Measurements from ENCODE around the gene ATP6AP1. TPM values are rescaled to one million over a fixed set of nuclear protein-coding genes. Genes with fewer than 3 reads are reported as not detected.

ATP6AP1 gene
- polyA plus RNA-seq, 1 donor (not counting 4 experiments of a cell fraction or from before 2014, with no cell fraction given) = 42.4 TPM

GRCh38 chrX:154470914-154471568, 42.6 kb downstream of the ATP6AP1 start:
- TF ChIP-seq, protein P1, sequence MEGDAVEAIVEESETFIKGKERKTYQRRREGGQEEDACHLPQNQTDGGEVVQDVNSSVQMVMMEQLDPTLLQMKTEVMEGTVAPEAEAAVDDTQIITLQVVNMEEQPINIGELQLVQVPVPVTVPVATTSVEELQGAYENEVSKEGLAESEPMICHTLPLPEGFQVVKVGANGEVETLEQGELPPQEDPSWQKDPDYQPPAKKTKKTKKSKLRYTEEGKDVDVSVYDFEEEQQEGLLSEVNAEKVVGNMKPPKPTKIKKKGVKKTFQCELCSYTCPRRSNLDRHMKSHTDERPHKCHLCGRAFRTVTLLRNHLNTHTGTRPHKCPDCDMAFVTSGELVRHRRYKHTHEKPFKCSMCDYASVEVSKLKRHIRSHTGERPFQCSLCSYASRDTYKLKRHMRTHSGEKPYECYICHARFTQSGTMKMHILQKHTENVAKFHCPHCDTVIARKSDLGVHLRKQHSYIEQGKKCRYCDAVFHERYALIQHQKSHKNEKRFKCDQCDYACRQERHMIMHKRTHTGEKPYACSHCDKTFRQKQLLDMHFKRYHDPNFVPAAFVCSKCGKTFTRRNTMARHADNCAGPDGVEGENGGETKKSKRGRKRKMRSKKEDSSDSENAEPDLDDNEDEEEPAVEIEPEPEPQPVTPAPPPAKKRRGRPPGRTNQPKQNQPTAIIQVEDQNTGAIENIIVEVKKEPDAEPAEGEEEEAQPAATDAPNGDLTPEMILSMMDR (optimal IDR thresholded peaks at IDR 0.05 in 1 of 3, IDR thresholded peaks at IDR 0.05 in 1 of 3, conservative IDR thresholded peaks at IDR 0.05 in 1 of 3; ENCODE audit: extremely low read depth in 1 of 3, insufficient read depth in 2 of 3, low read length in 3 of 3) = no peak
- no peak for TF ChIP-seq EZH2 (IDR thresholded peaks at IDR 0.05; ENCODE audit: low read length)
- no peak for FAIRE-seq
- dilution Hi-C loops (cut with MboI; ENCODE audit: extremely low pct_ligation_motif_present, low sequenced_read_pairs) = no loop called here

DNA sequence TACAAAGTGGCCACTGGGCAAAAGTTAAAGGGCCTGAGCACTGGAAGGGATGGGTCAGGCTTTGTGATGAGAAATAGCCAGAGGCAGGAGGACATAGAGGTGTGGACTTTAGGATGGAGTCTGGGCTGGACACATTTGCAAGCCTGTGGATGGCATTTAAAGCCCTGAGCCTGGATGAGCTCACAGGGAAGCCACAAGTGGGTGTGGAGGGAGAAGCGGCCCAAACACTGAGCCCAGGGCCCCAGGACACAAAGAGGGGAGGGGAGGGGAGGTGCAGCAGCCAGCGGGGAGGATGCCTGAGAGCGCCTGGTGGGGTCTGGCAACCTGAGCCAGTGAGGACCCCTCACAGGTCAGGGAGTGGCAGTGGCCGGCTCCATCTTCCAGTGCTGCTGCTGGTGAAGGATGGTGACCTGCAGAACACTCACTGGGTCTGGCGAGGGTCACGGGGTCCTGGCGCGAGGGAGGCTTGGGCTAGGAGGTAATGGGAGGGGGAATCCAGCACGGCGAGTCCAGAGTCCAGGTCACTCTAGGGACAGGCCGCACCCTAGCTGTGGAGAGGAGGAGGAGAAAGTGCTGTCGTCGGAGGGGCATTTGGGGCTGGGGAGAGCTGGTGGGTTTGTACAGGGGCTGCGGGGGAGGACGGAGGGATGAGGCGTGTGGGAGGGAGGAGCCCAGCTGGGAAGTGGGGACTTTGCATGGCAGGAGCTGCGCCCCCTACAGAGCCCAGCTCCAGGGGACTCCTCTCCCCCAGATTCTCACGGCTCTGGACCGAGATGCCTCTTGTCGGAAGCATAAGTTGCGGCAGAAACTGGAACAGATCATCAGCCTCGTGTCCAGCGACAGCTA, 43.6 kb downstream of the ATP6AP1 start:
- Histone ChIP-seq H2AFZ (ENCODE audit: control insufficient read depth, low read length) (no peak overlapping the region), H3K36me3 (ENCODE audit: control insufficient read depth in 2 of 2, extremely low read depth in 1 of 2, insufficient read depth in 2 of 2, low read length in 2 of 2) (peaks cover 0 to 5% of the 10 kb centered on the region in 2 experiments), H4K20me1 (ENCODE audit: control insufficient read depth, extremely low read depth, insufficient read depth, low read length) (no peaks in the 10 kb centered on the region), H3K27me3 (ENCODE audit: control insufficient read depth, extremely low read depth, insufficient read depth, low read length) (no peaks in the 10 kb centered on the region), H3K9me3 (ENCODE audit: control insufficient read depth, low read depth, low read length) (peaks cover 2% of the 10 kb centered on the region), H3K27ac (ENCODE audit: control insufficient read depth, insufficient read depth, low read length) (no peak overlapping the region), H3K4me1 (ENCODE audit: control insufficient read depth, extremely low read depth, insufficient read depth, low read length) (no peaks in the 10 kb centered on the region), H3K9me1 (ENCODE audit: control insufficient read depth, extremely low read depth, insufficient read depth, low read length) (no peaks in the 10 kb centered on the region), H3K79me2 (ENCODE audit: control insufficient read depth, insufficient read depth, low read length) (no peaks in the 10 kb centered on the region), H3K4me3 (ENCODE audit: control insufficient read depth in 2 of 3, extremely low read depth in 1 of 3, insufficient read depth in 2 of 3, low read depth in 1 of 3, low read length in 3 of 3) (no peak overlapping the region), H3K4me2 (ENCODE audit: control insufficient read depth, extremely low read depth, insufficient read depth, low read depth, low read length) (no peak overlapping the region), H3K9ac (ENCODE audit: control insufficient read depth, extremely low read depth, insufficient read depth, low read length) (no peak overlapping the region)
- FAIRE-seq = no peak
- dilution Hi-C loops (cut with MboI; ENCODE audit: extremely low pct_ligation_motif_present, low sequenced_read_pairs) = no loop called here
- TF ChIP-seq, protein P1 (optimal IDR thresholded peaks at IDR 0.05 in 1 of 3, IDR thresholded peaks at IDR 0.05 in 1 of 3, conservative IDR thresholded peaks at IDR 0.05 in 1 of 3; ENCODE audit: extremely low read depth in 1 of 3, insufficient read depth in 2 of 3, low read length in 3 of 3) = no peak
- no peak for TF ChIP-seq EZH2 (IDR thresholded peaks at IDR 0.05; ENCODE audit: low read length)
- DNase-seq (ENCODE audit: low read depth, low spot score) = no peak

More at GRCh38 chrX:154470914-154471568, 42.6 kb downstream of the ATP6AP1 start:
- H3K4me1 ChIP-seq (ENCODE audit: control insufficient read depth, extremely low read depth, insufficient read depth, low read length) = no peaks in the 10 kb centered on the region
- H4K20me1 ChIP-seq (ENCODE audit: control insufficient read depth, extremely low read depth, insufficient read depth, low read length) = no peaks in the 10 kb centered on the region
- peaks cover 2% of the 10 kb centered on the region for H3K9me3 ChIP-seq (ENCODE audit: control insufficient read depth, low read depth, low read length)
- H3K9ac ChIP-seq (ENCODE audit: control insufficient read depth, extremely low read depth, insufficient read depth, low read length) = no peak overlapping the region
- no peaks in the 10 kb centered on the region for H3K27me3 ChIP-seq (ENCODE audit: control insufficient read depth, extremely low read depth, insufficient read depth, low read length)
- H3K9me1 ChIP-seq (ENCODE audit: control insufficient read depth, extremely low read depth, insufficient read depth, low read length) = no peaks in the 10 kb centered on the region
- H3K27ac ChIP-seq (ENCODE audit: control insufficient read depth, insufficient read depth, low read length) = no peak overlapping the region
- H3K4me2 ChIP-seq (ENCODE audit: control insufficient read depth, extremely low read depth, insufficient read depth, low read depth, low read length) = no peak overlapping the region
- DNase-seq (ENCODE audit: low read depth, low spot score) = no peak
- H3K4me3 ChIP-seq (ENCODE audit: control insufficient read depth in 2 of 3, extremely low read depth in 1 of 3, insufficient read depth in 2 of 3, low read depth in 1 of 3, low read length in 3 of 3) = no peak overlapping the region
- no peaks in the 10 kb centered on the region for H3K79me2 ChIP-seq (ENCODE audit: control insufficient read depth, insufficient read depth, low read length)
- peaks cover 0 to 5% of the 10 kb centered on the region in 2 experiments for H3K36me3 ChIP-seq (ENCODE audit: control insufficient read depth in 2 of 2, extremely low read depth in 1 of 2, insufficient read depth in 2 of 2, low read length in 2 of 2)
- no peak overlapping the region for H2AFZ ChIP-seq (ENCODE audit: control insufficient read depth, low read length)

All from keratinocyte (primary cell).